ENCODE measurements around the gene LDAH. TPM values are rescaled to one million over a fixed set of nuclear protein-coding genes. Genes with fewer than 3 reads are reported as not detected.

Gene LDAH
- total and polyA plus RNA-seq, 2 experiments from 2014 or later = 13.2 to 27.6 TPM

GRCh38 chr2:20726913-20727312, 96.0 kb downstream of the LDAH start:
- H3K4me3 ChIP-seq = no peak overlapping the region
- H3K9me2 ChIP-seq (ENCODE audit: insufficient read depth) = no peaks in the 10 kb centered on the region
- H3K4me1 ChIP-seq (ENCODE audit: insufficient read depth) = peaks cover 5% of the 10 kb centered on the region; the same call in 1 of the 2 replicates
- no peaks in the 10 kb centered on the region for H3K79me2 ChIP-seq (ENCODE audit: insufficient read depth)
- DNase-seq = no peak
- no peaks in the 10 kb centered on the region for H4K20me1 ChIP-seq (ENCODE audit: insufficient read depth)
- no peaks in the 10 kb centered on the region for H3F3A ChIP-seq (ENCODE audit: insufficient read depth)
- H3K4me2 ChIP-seq (ENCODE audit: unreplicated experiment) = no peak overlapping the region
- WGBS, 2 experiments (ENCODE audit: low coverage in 1 of 2, low lambda C conversion rate in 2 of 2, missing lambda C conversion rate in 2 of 2) = 96 to 98% methylated on average over 5 of the region's 5 CpGs
- no peak overlapping the region for H3K9ac ChIP-seq
- no peak overlapping the region for H2AFZ ChIP-seq
- no peak for TF ChIP-seq EZH2 (IDR thresholded peaks at IDR 0.05; ENCODE audit: insufficient read depth, poor library complexity, severe bottlenecking)
- TF ChIP-seq EZH2phosphoT487 (IDR thresholded peaks at IDR 0.05; ENCODE audit: insufficient read depth, low read depth) = no peak
- no peaks in the 10 kb centered on the region for H3K36me3 ChIP-seq (ENCODE audit: low read depth)
- no peak overlapping the region for H3K27ac ChIP-seq
- no peaks in the 10 kb centered on the region for H3K27me3 ChIP-seq (replicated peaks; ENCODE audit: insufficient read depth)
- in situ Hi-C loops (cut with MboI) = no loop called here
- H3K9me3 ChIP-seq (ENCODE audit: low read depth) = no peaks in the 10 kb centered on the region

- Histone ChIP-seq H3K36me3 (ENCODE audit: low read depth) (no peaks in the 10 kb centered on the region), H3K4me2 (ENCODE audit: unreplicated experiment) (no peak overlapping the region), H3K9me3 (ENCODE audit: low read depth) (no peaks in the 10 kb centered on the region), H3K27ac (no peak overlapping the region), H3K9ac (no peak overlapping the region), H3K9me2 (ENCODE audit: insufficient read depth) (no peaks in the 10 kb centered on the region), H3K4me3 (no peak overlapping the region), H3K27me3 (replicated peaks; ENCODE audit: insufficient read depth) (no peaks in the 10 kb centered on the region), H3K4me1 (ENCODE audit: insufficient read depth) (peaks cover 5% of the 10 kb centered on the region; the same call in 1 of the 2 replicates), H3F3A (ENCODE audit: insufficient read depth) (no peaks in the 10 kb centered on the region), H2AFZ (no peak overlapping the region), H3K79me2 (ENCODE audit: insufficient read depth) (no peaks in the 10 kb centered on the region), H4K20me1 (ENCODE audit: insufficient read depth) (no peaks in the 10 kb centered on the region)
- in situ Hi-C loops (cut with MboI) = no loop called here
- no peak for DNase-seq
- TF ChIP-seq EZH2phosphoT487 (IDR thresholded peaks at IDR 0.05; ENCODE audit: insufficient read depth, low read depth) = no peak
- TF ChIP-seq EZH2 (IDR thresholded peaks at IDR 0.05; ENCODE audit: insufficient read depth, poor library complexity, severe bottlenecking) = no peak
- 78 to 81% methylated on average over 2 of the region's 2 CpGs for WGBS, 2 experiments (ENCODE audit: low coverage in 1 of 2, low lambda C conversion rate in 2 of 2, missing lambda C conversion rate in 2 of 2)
These were observed 97.1 kb downstream of the LDAH start for GRCh38 chr2:20725782-20726181.

GRCh38 chr2:20724500-20725053, 98.3 kb downstream of the LDAH start:
- H3K9me2 ChIP-seq (ENCODE audit: insufficient read depth) = no peaks in the 10 kb centered on the region
- H3K9ac ChIP-seq = no peak overlapping the region
- H3K79me2 ChIP-seq (ENCODE audit: insufficient read depth) = 0 out of 2 replicates have a peak, but pooled peaks cover 6% of the 10 kb centered on the region
- in situ Hi-C loops (cut with MboI) = no loop called here
- no peak for TF ChIP-seq EZH2 (IDR thresholded peaks at IDR 0.05; ENCODE audit: insufficient read depth, poor library complexity, severe bottlenecking)
- no peak for TF ChIP-seq EZH2phosphoT487 (IDR thresholded peaks at IDR 0.05; ENCODE audit: insufficient read depth, low read depth)
- H3K27ac ChIP-seq = no peak overlapping the region
- WGBS, 2 experiments (ENCODE audit: low coverage in 1 of 2, low lambda C conversion rate in 2 of 2, missing lambda C conversion rate in 2 of 2) = 99% methylated on average over 3 of the region's 3 CpGs
- no peaks in the 10 kb centered on the region for H3F3A ChIP-seq (ENCODE audit: insufficient read depth)
- no peak for DNase-seq
- H3K4me3 ChIP-seq = no peak overlapping the region
- no peaks in the 10 kb centered on the region for H3K36me3 ChIP-seq (ENCODE audit: low read depth)
- H4K20me1 ChIP-seq (ENCODE audit: insufficient read depth) = 0 out of 2 replicates have a peak, but pooled peaks cover under 1% of the 10 kb centered on the region
- H2AFZ ChIP-seq = no peak overlapping the region
- no peaks in the 10 kb centered on the region for H3K27me3 ChIP-seq (replicated peaks; ENCODE audit: insufficient read depth)
- no peak overlapping the region for H3K4me2 ChIP-seq (ENCODE audit: unreplicated experiment)
- peaks cover 5% of the 10 kb centered on the region; the same call in 1 of the 2 replicates for H3K4me1 ChIP-seq (ENCODE audit: insufficient read depth)
- no peaks in the 10 kb centered on the region for H3K9me3 ChIP-seq (ENCODE audit: low read depth)

- H3K9me3 ChIP-seq (ENCODE audit: low read depth) = no peaks in the 10 kb centered on the region
- H3F3A ChIP-seq (ENCODE audit: insufficient read depth) = no peaks in the 10 kb centered on the region
- H3K79me2 ChIP-seq (ENCODE audit: insufficient read depth) = peaks cover 9% of the 10 kb centered on the region; the same call in 1 of the 2 replicates
- H3K9ac ChIP-seq = no peak overlapping the region
- H3K4me1 ChIP-seq (ENCODE audit: insufficient read depth) = peaks cover 5% of the 10 kb centered on the region; the same call in 1 of the 2 replicates
- peak; percentile 41 for DNase-seq
- no peak overlapping the region for H3K27ac ChIP-seq
- no peaks in the 10 kb centered on the region for H3K9me2 ChIP-seq (ENCODE audit: insufficient read depth)
- no peak overlapping the region for H3K4me2 ChIP-seq (ENCODE audit: unreplicated experiment)
- 0 out of 2 replicates have a peak, but pooled peaks cover 4% of the 10 kb centered on the region for H4K20me1 ChIP-seq (ENCODE audit: insufficient read depth)
- H3K36me3 ChIP-seq (ENCODE audit: low read depth) = no peaks in the 10 kb centered on the region
- H3K4me3 ChIP-seq = no peak overlapping the region
- no peaks in the 10 kb centered on the region for H3K27me3 ChIP-seq (replicated peaks; ENCODE audit: insufficient read depth)
- no peak overlapping the region for H2AFZ ChIP-seq
- TF ChIP-seq EZH2phosphoT487 (IDR thresholded peaks at IDR 0.05; ENCODE audit: insufficient read depth, low read depth) (no peak), EZH2 (IDR thresholded peaks at IDR 0.05; ENCODE audit: insufficient read depth, poor library complexity, severe bottlenecking) (no peak)
- in situ Hi-C loops (cut with MboI) = no loop called here
These were observed 99.4 kb downstream of the LDAH start for GRCh38 chr2:20723543-20723942.

Data from GM23248 (cell line).